ENCODE data around the gene TNFRSF1B. TPM values are rescaled to one million over a fixed set of nuclear protein-coding genes. Genes with fewer than 3 reads are reported as not detected.
A peak's percentile ranks its signal among the peaks of the same experiment; 100 is the strongest.

TNFRSF1B gene
- total RNA-seq, 1 experiment from 2014 or later, result 0.92 TPM

DNA sequence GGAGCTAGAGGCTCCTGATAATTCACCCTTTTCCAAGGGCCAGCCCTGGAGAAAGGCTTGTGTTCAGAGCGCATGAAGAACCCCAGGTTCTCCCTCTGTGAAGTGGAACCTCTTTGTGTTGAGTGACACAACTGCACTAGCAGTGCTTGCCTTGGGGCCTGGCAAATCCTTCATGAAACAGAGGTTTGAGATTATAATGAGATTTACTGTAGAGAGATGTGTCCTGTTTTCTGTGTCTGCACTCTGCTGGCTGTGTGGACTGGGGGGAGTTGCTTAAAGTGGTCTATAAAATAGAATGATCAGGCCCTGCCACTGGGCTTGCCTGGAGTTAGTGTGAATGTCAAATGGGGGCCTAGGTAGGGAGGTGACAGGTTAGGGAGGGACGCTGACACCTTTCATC lies 11.5 kb upstream of the TNFRSF1B start:
- DNase-seq (ENCODE audit: extremely low read depth, low read depth), result no peak

DNA sequence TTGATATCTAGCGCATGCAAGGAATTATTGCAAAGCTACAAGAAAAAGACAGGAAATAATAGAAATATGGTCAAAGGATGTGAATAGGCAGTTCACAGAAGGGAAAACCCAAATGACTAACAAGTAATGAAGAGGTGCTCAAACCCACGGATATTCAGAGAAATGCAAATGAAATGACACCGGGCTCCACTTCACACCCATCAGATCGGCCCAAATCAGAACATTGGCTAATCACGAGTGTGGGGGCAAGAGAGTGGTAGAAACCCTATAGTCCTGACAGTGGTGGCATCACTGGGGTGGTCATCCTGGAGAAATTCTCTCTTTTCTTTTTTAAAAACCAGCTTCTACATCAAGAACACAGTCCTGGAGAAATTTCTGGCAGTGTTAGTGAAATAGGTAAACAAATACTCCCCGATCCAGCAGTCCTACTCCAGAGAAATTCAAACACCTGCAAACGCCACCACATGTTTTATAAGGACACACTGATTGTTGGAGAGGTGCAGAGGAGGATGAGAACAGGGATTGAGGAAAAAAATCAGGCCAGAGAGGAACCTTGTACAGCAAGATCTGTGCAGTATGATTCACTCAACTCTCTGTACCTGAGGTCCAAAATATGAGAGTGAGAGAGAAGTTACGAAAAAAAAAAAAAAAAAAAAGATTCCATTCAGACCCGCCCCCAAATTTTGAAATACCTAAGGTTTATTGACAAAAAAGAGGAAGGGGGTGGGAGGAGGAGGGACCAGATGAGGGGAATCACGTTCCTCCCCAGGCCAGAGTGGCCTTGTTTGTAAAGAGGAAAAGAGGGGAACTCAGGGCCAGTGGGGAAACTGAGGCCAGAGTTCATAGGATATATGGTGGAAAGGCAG lies 9.2 kb upstream of the TNFRSF1B start:
- DNase-seq (ENCODE audit: extremely low read depth, low read depth), result no peak

DNA sequence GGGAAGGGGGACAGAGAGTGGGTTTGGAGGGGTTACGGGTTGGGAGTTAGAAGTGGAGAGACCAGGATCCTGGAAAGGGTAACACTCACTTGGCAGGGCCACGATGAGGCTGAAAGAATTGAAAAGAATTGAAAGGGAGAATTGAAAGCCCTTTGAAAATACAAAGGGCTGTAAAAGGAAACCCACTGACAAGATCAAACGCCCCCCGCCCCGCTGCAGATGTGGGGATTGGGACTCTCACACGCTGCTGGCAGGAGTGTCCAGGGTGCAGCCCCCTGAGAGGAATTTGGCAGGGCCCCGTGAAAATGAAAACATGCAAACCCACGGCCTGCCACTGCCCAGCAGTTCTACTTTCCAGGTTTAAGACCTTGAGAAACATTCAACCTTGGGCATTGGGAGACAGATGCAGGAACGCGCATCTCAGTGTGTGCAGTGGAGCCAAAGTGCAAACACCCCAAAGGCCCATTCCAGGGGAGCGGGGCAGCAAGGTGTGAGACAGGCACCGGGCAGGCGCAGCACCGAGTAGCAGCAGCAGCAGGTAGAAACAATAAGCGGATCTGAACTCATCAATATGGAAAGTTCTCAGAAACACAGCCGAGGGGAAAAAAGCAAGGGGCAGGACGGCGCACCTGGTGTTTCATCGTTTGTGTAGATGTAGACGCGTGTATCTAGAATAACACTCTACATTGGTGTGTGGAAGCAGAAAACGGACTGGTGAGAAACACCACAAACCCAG lies 8.3 kb upstream of the TNFRSF1B start:
- DNase-seq (ENCODE audit: extremely low read depth, low read depth), result no peak

DNA sequence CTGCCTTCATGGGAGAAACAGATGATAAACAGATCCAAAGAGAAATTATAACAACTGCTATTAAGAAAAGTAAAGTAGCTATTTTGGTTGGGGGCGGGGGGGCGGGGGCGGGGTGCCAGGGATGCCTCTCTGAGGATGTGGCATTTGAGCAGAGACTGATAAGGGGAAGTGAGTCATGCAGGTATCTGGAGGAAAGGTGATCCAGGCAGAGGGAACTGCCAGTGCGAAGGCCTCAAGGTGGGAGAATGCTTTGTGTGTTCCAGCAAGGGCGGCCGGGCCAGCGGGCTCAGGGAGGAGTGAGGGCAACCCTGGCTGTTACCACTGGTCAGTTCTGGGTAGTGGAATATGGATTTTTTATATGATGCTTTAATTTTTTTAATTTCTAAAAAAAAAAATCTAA lies 7.0 kb upstream of the TNFRSF1B start:
- no peak for DNase-seq (ENCODE audit: extremely low read depth, low read depth)

DNA sequence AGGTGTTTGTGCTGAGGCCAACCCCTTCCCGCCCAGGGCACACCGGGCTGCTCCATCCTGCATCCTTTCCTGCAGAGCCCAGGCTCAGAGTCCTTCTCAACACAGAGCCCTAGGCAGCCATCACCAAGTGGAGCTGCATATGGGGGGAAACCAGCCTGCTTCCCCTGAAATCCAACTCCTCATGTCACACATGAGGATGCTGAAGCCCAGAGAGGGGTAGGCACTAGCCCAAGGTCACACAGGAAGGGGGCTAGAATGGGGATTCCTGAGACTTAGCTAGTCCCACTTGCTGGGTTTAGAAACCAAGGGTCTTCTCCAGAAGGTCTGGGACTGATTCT lies 5.5 kb upstream of the TNFRSF1B start:
- DNase-seq (ENCODE audit: extremely low read depth, low read depth), result no peak

DNA sequence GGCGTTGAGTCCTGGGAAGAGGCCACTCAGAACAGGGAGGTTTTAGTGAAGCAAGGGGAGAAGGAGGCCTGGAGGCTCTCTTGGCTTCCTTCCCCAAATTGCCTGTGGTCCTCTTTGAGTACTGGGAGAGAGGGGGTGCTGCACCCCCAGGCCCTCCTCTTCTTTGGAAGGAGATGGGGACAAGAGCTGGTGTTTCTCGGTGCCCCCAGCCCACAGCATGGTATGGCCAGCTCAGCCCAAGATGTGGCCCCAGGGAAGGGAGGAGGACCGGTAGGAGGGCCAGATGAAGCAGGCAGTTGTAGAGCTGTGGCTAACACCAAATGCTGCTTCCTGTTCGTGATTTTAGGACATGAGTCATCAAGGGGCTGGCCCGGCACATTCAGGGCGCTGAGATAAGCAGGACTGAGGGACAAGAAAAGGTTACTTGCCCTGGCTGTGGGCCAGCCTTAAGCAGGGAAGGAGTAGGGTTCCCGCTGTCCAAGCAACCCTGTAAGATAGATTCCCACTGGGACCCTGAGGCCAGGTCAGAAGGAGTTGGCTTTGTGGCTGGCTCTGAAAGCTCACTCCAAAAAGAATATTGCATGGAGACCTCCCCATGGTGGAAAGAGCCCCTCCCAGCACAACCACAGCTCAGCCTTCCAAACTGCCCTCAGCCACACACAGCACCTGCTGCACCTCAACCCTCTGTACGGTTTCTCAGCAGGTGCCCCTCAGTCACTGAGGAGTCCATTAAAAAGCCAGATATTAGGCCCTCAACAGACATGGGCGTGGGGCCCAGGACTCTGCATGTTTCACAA lies 4.9 kb upstream of the TNFRSF1B start:
- DNase-seq (ENCODE audit: extremely low read depth, low read depth), result peak; percentile 63

DNA sequence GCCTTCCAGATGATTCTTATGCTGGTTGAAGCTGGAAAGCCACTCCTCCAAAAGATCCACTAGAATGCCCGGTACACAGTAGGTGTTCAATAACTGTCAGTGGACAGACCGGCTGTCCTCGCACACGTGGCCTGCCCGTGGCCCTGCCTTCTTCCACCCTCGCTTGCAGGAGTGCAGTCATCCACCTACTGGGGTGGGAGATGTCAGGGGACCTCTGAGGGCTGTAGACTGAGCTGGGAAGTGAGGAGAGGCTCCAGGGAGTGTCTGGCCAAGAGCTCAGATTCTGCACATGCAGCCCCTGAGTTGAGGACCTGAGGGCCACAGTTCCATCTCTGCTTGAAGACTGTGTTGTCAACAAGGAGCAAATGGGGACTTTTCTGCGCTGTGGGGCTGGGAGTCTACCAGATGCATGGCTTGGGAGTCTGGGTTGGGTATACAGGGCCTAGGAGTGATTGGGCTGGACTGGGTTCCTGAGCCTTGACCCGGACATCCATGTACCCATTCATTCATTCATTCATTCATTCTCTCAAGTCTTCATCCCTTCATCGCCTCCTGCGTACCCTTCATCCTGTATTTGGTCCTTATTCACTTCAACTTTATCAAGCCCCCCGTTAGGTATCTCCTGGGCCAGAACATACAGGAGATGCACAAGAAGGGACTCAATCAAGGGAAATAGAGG lies 4.2 kb upstream of the TNFRSF1B start:
- no peak for DNase-seq (ENCODE audit: extremely low read depth, low read depth)

DNA sequence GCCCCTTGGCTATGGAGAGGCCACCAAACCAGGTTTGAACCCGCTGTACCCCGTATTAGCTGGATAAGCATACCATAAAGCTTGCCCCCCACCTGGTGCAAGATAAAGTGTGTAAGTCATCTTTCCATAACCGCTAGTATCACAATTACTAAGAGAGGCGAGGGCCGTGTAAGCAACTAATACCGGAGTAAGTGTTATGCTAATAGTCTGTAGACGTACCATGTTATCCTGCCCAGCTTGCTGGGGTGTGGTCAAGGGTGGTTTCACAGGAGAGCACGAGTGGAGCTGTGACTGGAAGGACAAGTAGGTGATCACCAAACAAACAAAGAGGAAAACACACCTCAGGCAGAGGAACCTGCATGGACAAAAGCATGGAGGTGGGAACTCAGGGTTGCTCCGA lies 3.6 kb upstream of the TNFRSF1B start:
- no peak for DNase-seq (ENCODE audit: extremely low read depth, low read depth)

DNA sequence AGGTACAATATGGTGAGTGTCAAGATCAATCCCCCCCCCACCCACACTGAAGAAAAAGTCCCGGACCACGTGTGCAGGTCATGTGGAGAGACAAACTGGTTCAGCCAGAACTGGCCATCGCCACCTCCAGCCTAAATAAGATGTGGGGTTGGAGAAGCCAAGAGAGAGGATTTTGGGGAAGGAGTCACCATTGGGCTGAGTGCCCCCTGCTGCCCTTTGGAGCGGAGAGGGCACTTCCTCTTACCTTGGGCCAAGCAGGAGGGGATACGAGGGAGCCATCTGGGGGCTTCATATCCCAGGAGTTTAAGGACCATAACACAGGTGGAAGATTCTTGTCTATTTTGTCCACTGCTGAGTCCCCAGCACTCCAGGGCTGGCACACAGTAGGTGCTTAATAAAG lies 2.6 kb upstream of the TNFRSF1B start:
- DNase-seq (ENCODE audit: extremely low read depth, low read depth), result no peak

DNA sequence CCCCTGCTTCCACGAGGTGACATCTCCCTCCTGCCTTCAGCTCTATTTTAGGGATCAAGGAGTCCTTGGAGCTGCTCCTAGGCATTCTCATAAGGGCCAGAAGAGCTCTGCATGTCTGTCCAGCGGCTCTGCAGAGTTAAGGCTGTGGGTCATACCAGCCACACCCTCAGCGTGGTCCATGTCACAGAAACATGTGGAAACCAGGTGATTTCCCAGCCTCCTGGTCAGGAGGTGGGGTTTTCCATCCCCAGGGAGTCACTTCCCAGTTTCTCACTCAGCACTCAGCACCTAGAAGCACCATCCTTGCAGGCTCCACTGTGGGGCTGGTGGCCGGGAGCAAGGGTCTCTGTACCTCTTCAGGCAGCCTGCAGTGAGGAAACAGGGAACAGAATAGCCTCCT lies 1.4 kb upstream of the TNFRSF1B start:
- no peak for DNase-seq (ENCODE audit: extremely low read depth, low read depth)

DNA sequence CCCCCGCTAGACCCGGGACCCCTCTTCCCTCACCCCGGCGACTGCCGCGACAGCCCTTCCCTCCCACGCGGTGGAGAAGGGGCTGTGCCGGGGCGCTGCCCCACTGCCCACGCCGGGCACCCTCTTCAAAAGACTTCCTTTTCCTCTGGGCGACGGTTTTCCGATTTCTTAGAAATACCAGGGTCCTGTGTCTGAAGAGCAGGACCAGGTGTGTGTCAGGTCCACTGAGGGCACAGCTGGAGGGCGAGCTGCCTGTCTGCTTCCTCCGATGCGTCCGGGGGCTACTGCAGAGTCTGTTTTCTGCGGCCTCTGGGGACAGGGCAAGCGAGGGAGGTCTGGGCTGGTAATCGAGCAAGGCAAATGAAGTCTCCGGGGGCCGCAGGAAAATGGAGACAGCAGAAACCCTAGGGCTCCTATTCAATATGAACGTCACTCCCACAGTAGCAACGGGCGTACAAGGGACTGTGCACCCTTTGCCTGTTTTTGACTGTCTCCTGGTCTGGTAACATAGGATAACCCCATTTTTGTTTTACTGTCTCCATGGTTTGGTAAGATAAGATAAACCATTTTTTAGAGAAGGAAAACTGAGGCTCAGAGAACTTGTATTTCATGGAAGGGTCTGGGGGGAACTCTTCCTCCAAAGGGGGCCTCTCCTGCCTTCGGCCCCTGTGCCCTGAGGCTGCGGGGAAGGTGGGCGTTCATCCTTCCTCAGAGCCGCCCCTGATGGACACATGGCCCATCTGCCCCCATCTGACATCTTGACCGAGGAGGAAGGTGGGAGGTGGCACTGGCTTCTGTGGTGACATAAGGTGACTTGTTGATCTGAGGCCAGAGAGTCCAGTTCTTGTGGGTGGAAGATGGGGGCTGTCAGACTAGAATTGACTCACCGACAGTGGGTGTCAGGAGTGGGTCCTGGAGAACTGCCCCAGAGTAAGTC lies 970 bp downstream of the TNFRSF1B start:
- DNase-seq (ENCODE audit: extremely low read depth, low read depth), result no peak

DNA sequence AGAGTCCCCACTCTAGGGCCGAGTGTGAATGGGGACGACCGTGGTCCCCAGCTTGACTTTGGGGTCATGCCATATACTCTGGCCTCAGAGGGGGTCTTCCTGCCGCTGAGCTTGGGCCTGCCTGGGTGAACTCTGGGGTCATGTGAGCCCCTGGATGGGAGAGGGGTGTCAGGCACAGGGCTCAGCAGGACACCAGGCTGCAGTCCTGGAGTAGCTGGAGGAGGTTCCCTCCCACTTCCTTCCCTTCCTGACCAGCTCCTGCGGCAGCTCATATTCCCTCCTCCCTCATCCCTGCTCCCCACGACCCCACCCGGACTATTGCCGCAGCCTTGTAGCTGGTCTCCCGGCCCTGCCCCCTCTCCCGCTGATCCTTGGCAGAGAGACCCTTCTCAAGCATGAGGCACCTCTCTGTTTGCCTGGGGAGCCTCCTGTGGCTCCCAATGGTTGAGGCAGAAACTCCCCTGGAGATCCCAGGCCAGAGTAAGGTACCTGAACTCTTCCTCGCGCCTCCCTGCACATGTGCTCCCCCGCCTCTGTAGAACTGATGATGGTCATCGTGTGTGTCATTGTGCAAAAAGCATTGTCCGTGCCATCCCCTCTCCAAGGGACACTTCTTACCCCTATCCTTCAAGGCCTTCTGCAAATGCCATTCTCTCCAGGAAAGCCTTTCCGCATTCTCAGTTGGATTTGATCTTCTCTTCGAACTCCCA lies 1.8 kb downstream of the TNFRSF1B start:
- no peak for DNase-seq (ENCODE audit: extremely low read depth, low read depth)

DNA sequence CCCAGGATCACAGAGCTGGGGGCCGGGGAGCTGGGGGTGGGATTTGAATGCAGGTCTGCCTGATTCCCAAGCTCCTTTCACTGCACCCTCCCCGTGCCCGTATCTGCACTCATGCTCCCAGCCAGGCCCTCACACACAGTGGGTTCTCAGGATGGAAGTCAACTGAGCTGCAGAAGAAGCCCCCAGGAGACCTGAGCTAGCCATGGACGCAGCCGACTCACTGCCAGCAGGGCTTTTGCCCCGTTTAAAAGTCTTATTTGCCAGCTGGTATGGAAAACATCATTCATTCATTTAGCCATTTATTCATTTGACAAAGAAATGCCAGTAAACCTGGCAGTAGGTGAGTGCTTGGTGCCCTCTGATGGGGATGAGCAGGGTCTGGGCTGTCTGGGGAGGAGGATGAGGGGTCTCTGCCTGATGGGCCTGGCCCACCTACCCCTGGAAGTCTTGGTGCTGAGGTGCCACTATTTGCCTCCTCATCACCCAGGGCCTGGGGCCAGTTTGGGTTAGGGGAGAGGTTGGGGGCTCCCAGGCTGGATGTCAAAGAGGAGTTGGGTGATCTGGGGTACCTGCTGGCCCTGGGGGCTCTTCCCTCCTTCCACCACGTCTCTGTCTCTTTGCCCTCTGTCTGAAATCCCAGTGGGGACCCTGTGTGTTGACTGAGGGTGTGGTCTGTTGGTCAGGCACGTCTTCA lies 2.8 kb downstream of the TNFRSF1B start:
- no peak for DNase-seq (ENCODE audit: extremely low read depth, low read depth)

DNA sequence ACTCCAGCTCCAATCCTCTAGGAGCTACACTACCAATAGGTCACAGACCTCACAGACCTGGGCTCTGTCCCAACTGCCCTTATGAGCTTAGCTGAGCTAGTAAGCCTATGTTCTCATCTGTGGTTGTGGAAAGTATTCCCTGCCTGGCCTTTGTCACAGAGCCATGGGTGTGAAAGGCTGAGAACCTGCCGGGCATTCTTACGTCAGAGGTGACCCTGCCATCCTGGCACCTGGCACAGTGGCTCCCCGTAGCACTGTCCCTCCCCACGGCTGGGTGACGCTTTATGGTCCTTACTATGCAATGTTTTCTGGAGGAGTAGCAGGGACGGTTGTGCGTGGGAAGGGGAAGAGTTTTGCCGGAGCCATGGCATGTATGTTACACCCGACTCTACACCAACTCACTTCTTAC lies 3.5 kb downstream of the TNFRSF1B start:
- no peak for DNase-seq (ENCODE audit: extremely low read depth, low read depth)

DNA sequence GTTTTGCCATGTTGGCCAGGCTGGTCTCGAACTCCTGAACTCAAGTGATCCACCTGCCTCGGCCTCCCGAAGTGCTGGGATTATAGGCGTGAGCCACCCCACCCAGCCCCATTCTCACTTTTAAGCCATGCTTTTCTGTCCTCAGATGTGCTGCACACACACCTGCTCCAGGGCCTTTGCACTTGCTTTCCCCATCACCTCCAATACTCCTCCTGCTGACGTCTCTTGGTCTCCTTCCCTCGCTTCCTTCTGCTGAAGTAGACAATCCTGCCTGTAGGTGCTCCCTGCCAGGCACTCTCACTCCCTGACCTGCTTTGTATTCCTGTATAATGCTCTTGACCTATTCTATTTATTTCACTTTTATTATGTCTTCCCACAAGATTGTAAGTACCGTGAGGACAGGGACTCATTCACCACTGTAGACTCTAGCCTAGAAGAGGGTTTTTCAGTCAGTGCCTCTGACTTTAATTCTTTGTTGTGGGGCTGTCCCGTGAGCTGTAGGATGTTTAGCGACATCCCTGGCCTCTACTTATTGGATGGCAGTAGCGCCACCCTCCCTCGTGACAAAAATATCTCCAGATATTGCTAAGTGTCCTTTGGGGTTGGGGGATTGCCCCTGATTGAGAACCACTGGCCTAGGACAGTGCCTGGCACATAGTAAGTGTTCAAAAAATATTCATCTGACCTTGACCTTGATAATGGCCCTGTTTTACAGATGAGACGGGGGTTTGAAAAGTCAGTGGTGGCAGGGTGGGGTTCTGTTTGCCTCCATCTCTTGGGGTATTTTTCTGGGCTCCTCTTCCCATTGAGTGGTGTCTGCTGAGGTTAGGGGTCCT lies 4.6 kb downstream of the TNFRSF1B start:
- DNase-seq (ENCODE audit: extremely low read depth, low read depth), result no peak

DNA sequence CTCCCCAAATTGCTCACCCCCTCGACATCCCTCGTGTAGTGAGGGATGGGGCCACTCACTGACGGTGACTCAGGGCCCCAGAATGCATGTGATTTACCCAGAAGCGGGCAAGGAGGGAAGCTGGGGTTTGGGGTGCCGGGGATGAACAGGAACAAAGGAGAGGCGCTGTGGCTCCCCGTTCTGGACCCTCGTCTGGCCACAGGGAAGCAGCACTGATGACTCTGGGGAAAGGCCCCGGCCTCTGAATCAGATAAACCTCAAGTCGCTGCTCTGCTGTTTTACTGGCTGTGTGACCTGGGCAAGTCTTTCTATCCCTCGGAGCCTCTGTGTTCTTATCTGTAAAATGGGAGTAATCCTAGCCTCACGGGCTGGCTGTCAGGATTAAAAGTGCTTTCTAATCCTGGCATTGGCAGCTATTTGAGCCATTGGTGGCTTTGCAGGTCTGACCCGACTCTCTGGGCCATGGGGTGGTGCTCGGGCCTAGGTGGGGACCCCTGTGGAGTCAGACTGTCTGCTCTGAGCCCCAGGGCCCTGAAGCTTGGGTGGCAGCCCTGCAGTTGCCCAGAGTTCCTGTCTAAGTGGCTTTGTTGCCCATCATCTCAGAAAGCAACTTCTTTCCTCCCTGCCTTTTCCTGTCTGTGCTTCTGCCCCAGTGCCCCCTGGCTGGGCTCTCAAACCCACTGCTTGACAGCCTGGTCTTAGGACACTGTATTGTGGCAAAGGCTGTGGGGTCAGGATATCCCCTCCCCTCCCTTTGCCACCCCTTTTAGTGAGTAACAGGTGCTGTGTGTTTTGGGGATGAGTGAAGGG lies 5.5 kb downstream of the TNFRSF1B start:
- no peak for DNase-seq (ENCODE audit: extremely low read depth, low read depth)

DNA sequence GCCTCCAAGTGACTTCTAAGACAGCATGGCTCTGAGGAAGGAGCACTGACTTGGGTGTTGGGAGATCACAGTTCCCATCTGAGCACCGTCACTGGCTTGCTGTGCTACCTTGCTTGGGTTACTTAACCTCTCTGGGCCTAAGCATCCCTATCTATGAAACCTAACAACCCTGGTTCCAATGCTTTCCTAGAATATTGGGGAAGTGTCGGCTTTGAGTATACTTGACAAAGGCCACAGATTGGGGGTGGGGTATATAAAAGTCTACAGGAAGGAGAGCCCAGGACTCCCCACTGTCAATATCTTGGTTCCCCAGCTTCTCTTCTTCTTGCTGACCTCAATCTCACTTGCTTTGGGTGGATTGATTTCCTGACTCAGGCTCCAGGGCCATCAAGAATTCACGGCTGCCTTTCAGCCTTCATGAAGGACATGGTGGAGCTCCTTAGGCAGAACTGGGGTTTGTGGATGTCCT lies 6.3 kb downstream of the TNFRSF1B start:
- DNase-seq (ENCODE audit: extremely low read depth, low read depth), result no peak
